ENCODE measurements around the gene DFFB.

DNA sequence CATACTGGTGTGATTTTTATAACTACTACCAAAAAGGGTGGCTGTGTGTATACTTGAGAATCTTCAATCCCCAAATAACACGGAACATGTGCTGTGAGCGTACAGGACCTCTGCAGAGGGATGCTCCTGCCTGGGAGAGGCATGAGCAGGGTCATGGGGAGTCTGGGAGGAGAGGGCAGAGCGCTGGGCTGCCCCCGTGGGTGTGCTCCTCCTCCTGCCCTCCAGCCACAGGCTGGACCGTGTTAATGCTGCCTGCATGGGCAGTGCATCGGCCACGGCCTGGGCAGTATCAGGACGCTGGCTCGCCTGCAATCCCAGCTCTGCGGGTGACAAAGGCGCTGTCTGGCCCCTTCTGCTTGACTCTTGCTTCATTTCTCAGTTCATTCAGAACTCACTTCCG, 6.4 kb upstream of the DFFB start:
- TF ChIP-seq, protein P1, sequence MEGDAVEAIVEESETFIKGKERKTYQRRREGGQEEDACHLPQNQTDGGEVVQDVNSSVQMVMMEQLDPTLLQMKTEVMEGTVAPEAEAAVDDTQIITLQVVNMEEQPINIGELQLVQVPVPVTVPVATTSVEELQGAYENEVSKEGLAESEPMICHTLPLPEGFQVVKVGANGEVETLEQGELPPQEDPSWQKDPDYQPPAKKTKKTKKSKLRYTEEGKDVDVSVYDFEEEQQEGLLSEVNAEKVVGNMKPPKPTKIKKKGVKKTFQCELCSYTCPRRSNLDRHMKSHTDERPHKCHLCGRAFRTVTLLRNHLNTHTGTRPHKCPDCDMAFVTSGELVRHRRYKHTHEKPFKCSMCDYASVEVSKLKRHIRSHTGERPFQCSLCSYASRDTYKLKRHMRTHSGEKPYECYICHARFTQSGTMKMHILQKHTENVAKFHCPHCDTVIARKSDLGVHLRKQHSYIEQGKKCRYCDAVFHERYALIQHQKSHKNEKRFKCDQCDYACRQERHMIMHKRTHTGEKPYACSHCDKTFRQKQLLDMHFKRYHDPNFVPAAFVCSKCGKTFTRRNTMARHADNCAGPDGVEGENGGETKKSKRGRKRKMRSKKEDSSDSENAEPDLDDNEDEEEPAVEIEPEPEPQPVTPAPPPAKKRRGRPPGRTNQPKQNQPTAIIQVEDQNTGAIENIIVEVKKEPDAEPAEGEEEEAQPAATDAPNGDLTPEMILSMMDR (conservative IDR thresholded peaks at IDR 0.05; ENCODE audit: low read depth, low read length), result no peak
- no peak for TF ChIP-seq EZH2 (IDR thresholded peaks at IDR 0.05; ENCODE audit: low read length, unreplicated experiment)
- TF ChIP-seq EZH2phosphoT487 (IDR thresholded peaks at IDR 0.05; ENCODE audit: borderline replicate concordance, low read length), result no peak
